Measurements from ENCODE around the gene MRPL46. TPM values are rescaled to one million over a fixed set of nuclear protein-coding genes. Genes with fewer than 3 reads are reported as not detected.

Gene MRPL46
- polyA plus RNA-seq, 1 donor from 2014 or later, result 41.0 TPM

DNA sequence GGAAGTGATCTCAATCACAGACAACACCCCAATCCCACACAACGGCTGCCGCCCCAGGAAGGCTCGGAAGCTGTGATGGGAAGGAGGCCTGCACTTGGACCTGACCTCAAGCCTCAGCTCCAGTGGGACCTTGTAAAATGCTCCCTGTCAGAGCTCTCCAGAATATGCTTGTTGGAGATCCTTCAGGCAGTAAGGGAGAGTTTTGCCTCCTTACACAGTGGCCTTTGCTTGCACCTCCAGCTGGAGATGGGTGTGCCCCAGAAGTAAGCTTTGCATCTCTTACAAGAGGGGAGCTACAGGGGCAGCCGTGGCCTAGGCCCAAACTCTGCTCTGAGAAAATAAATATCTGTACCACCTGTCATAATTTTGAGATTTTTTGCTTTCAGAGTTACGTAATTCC lies 10.7 kb upstream of the MRPL46 start:
- Histone ChIP-seq H3K9me3 (ENCODE audit: low read length) (no peaks in the 10 kb centered on the region), H3F3A (ENCODE audit: insufficient read depth, low read length, poor library complexity, severe bottlenecking) (no peaks in the 10 kb centered on the region), H3K27ac (ENCODE audit: low read length) (no peak overlapping the region), H3K4me2 (ENCODE audit: low read length) (no peak overlapping the region), H3K9me2 (ENCODE audit: insufficient read depth, low read length) (no peaks in the 10 kb centered on the region), H2AFZ (ENCODE audit: low read depth, low read length) (no peak overlapping the region), H4K20me1 (ENCODE audit: insufficient read depth) (no peaks in the 10 kb centered on the region), H3K79me2 (replicated peaks; ENCODE audit: insufficient read depth, low read length) (no peaks in the 10 kb centered on the region), H3K4me3 (ENCODE audit: low read length) (no peak overlapping the region), H3K27me3 (ENCODE audit: insufficient read depth, low read depth, low read length) (no peaks in the 10 kb centered on the region), H3K9ac (ENCODE audit: low read length) (no peak overlapping the region), H3K36me3 (ENCODE audit: insufficient read depth, low read length) (no peaks in the 10 kb centered on the region)
- no peak for TF ChIP-seq EP300 (conservative IDR thresholded peaks at IDR 0.05; ENCODE audit: poor library complexity, severe bottlenecking)
- no peak for TF ChIP-seq SMC3 (conservative IDR thresholded peaks at IDR 0.05; ENCODE audit: poor library complexity)
- no peak for TF ChIP-seq TAF1 (IDR thresholded peaks at IDR 0.05; ENCODE audit: low read depth)
- TF ChIP-seq, protein P1, sequence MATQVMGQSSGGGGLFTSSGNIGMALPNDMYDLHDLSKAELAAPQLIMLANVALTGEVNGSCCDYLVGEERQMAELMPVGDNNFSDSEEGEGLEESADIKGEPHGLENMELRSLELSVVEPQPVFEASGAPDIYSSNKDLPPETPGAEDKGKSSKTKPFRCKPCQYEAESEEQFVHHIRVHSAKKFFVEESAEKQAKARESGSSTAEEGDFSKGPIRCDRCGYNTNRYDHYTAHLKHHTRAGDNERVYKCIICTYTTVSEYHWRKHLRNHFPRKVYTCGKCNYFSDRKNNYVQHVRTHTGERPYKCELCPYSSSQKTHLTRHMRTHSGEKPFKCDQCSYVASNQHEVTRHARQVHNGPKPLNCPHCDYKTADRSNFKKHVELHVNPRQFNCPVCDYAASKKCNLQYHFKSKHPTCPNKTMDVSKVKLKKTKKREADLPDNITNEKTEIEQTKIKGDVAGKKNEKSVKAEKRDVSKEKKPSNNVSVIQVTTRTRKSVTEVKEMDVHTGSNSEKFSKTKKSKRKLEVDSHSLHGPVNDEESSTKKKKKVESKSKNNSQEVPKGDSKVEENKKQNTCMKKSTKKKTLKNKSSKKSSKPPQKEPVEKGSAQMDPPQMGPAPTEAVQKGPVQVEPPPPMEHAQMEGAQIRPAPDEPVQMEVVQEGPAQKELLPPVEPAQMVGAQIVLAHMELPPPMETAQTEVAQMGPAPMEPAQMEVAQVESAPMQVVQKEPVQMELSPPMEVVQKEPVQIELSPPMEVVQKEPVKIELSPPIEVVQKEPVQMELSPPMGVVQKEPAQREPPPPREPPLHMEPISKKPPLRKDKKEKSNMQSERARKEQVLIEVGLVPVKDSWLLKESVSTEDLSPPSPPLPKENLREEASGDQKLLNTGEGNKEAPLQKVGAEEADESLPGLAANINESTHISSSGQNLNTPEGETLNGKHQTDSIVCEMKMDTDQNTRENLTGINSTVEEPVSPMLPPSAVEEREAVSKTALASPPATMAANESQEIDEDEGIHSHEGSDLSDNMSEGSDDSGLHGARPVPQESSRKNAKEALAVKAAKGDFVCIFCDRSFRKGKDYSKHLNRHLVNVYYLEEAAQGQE (IDR thresholded peaks at IDR 0.05; ENCODE audit: borderline replicate concordance), result no peak
- no peak for TF ChIP-seq EZH2 (IDR thresholded peaks at IDR 0.05; ENCODE audit: borderline replicate concordance, insufficient read depth, low read length, poor library complexity, severe bottlenecking)
- TF ChIP-seq RAD21 (conservative IDR thresholded peaks at IDR 0.05), result no peak
- TF ChIP-seq POLR2AphosphoS5 (IDR thresholded peaks at IDR 0.05), result no peak

DNA sequence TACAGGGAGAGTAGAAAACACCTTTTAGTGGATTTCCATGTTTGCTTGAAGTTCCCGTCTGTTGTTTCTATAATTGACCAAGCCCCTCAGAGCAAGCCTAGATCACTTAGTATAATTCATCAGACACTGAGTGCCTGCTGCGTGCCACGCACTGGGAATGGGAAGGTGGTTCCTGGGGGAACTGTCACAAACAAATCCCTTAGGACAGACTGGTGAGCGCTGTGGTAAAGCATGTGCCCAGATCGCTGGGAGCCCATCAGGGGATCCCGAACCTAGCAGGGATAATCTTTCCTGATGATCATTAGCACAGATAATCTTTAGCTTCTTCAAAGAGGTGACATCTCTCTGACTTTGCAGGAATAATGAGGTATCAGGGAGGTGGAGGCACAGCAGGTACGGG lies 9.9 kb upstream of the MRPL46 start:
- H3K4me3 ChIP-seq (ENCODE audit: low read length), result no peak overlapping the region
- no peaks in the 10 kb centered on the region for H3K27me3 ChIP-seq (ENCODE audit: insufficient read depth, low read depth, low read length)
- H2AFZ ChIP-seq (ENCODE audit: low read depth, low read length), result no peak overlapping the region
- no peaks in the 10 kb centered on the region for H3K9me3 ChIP-seq (ENCODE audit: low read length)
- H3F3A ChIP-seq (ENCODE audit: insufficient read depth, low read length, poor library complexity, severe bottlenecking), result no peaks in the 10 kb centered on the region
- no peaks in the 10 kb centered on the region for H4K20me1 ChIP-seq (ENCODE audit: insufficient read depth)
- H3K27ac ChIP-seq (ENCODE audit: low read length), result no peak overlapping the region
- TF ChIP-seq TAF1 (IDR thresholded peaks at IDR 0.05; ENCODE audit: low read depth) (no peak), POLR2AphosphoS5 (IDR thresholded peaks at IDR 0.05) (no peak), RAD21 (conservative IDR thresholded peaks at IDR 0.05) (no peak), EZH2 (IDR thresholded peaks at IDR 0.05; ENCODE audit: borderline replicate concordance, insufficient read depth, low read length, poor library complexity, severe bottlenecking) (no peak), SMC3 (conservative IDR thresholded peaks at IDR 0.05; ENCODE audit: poor library complexity) (no peak), EP300 (conservative IDR thresholded peaks at IDR 0.05; ENCODE audit: poor library complexity, severe bottlenecking) (no peak), MXI1 (conservative IDR thresholded peaks at IDR 0.05; ENCODE audit: poor library complexity, severe bottlenecking) (no peak)
- TF ChIP-seq, protein P2, sequence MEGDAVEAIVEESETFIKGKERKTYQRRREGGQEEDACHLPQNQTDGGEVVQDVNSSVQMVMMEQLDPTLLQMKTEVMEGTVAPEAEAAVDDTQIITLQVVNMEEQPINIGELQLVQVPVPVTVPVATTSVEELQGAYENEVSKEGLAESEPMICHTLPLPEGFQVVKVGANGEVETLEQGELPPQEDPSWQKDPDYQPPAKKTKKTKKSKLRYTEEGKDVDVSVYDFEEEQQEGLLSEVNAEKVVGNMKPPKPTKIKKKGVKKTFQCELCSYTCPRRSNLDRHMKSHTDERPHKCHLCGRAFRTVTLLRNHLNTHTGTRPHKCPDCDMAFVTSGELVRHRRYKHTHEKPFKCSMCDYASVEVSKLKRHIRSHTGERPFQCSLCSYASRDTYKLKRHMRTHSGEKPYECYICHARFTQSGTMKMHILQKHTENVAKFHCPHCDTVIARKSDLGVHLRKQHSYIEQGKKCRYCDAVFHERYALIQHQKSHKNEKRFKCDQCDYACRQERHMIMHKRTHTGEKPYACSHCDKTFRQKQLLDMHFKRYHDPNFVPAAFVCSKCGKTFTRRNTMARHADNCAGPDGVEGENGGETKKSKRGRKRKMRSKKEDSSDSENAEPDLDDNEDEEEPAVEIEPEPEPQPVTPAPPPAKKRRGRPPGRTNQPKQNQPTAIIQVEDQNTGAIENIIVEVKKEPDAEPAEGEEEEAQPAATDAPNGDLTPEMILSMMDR (IDR thresholded peaks at IDR 0.05; ENCODE audit: poor library complexity, severe bottlenecking), result no peak
- TF ChIP-seq, protein P1 (IDR thresholded peaks at IDR 0.05; ENCODE audit: borderline replicate concordance), result no peak
- H3K36me3 ChIP-seq (ENCODE audit: insufficient read depth, low read length), result no peaks in the 10 kb centered on the region
- no peak overlapping the region for H3K9ac ChIP-seq (ENCODE audit: low read length)
- no peak overlapping the region for H3K4me2 ChIP-seq (ENCODE audit: low read length)
- no peaks in the 10 kb centered on the region for H3K9me2 ChIP-seq (ENCODE audit: insufficient read depth, low read length)
- no peaks in the 10 kb centered on the region for H3K79me2 ChIP-seq (replicated peaks; ENCODE audit: insufficient read depth, low read length)
